Articular chondrocyte of knee joint (primary cell): ENCODE data around the gene CDC27. TPM values are rescaled to one million over a fixed set of nuclear protein-coding genes. Genes with fewer than 3 reads are reported as not detected.

Experiments
- total RNA-seq: library from RNA; depleted of rRNA; stranded (reverse); fragments of >200 nt; gene quantifications from 2 replicates; pipeline ENCODE4 v1.2.3, GENCODE V29; 2012

CDC27 gene
- 117 and 119 TPM in 2 replicates for total RNA-seq

GRCh38 chr17:47188876-47189731, at the start of gene CDC27:
Gene CDC27, minus strand, starts transcription at chr17:47189295. Its CDS starts 123 bp downstream, at chr17:47189172.

GRCh38 chr17:47208744-47209488, 19.8 kb upstream of the CDC27 start, which contains the start of gene MYL4:
Gene MYL4, plus strand, starts transcription at chr17:47209348. Its CDS starts 75 bp downstream, at chr17:47209423.

Other genes with a start within 250 kb of the CDC27 start
- gene RPRML, start 210.0 kb downstream of the CDC27 start, total RNA-seq: not detected in 2 replicates
- gene MYL4, start 20.1 kb upstream of the CDC27 start, total RNA-seq: 0.22 TPM in 1 of 2 replicates, not detected in the other
- gene ITGB3, start 64.5 kb upstream of the CDC27 start, total RNA-seq: 22.7 and 27.6 TPM in 2 replicates
- 7.6 and 8.5 TPM in 2 replicates for gene EFCAB13, start 134.7 kb upstream of the CDC27 start, total RNA-seq